H1 (cell line): ENCODE data around the gene NLRP7. TPM values are rescaled to one million over a fixed set of nuclear protein-coding genes. Genes with fewer than 3 reads are reported as not detected.

Experiments used
- CTCF ChIA-PET: fragments of 300-600 bp; sonication (Branson Sonifier 250); formaldehyde crosslinking; loops from one replicate; lab custom pipeline; 2021; ENCODE audit not compliant: partially characterized antibody; lab: Charles Lee
- POLR2A ChIA-PET: fragments of 300-600 bp; sonication (Branson Sonifier 250); formaldehyde crosslinking; loops from one replicate; lab custom pipeline; 2021; ENCODE audit warnings: inconsistent platforms; ENCODE audit not compliant: partially characterized antibody; lab: Charles Lee
- DNase-seq, 2 experiments: peaks; one replicate each; pipeline versions ENCODE4 v3.0.0 to v3.0.0-alpha.2; 2010 to 2022; ENCODE audit warnings: low spot score in 2 of 2, low read depth in 1 of 2, mixed read lengths in 1 of 2
- FAIRE-seq: peaks from 2 replicates; lab custom pipeline; 2011; peaks lifted over from hg19 to GRCh38; lab: Jason Lieb, UNC
- H2AFZ ChIP-seq: 2 replicates; pipeline ENCODE4 v1.8.1; 2012; ENCODE audit warnings: low read length, inconsistent platforms
- H2AK5ac ChIP-seq: 2 replicates; pipeline ENCODE4 v1.6.1; 2013; ENCODE audit warnings: low read depth, low read length
- H2BK120ac ChIP-seq: replicated peaks from 2 replicates; pipeline ENCODE3; 2013; ENCODE audit warnings: low read depth, low read length, inconsistent platforms
- H2BK12ac ChIP-seq: 2 replicates; pipeline ENCODE4 v1.6.1; 2013; ENCODE audit warnings: low read depth, low read length
- H2BK15ac ChIP-seq: 2 replicates; pipeline ENCODE4 v1.6.1; 2013; ENCODE audit warnings: low read length
- H2BK20ac ChIP-seq: 2 replicates; pipeline ENCODE4 v1.6.1; 2013; ENCODE audit warnings: low read length
- H2BK5ac ChIP-seq: 2 replicates; pipeline ENCODE4 v1.6.1; 2013; ENCODE audit warnings: low read depth, low read length
- H3K14ac ChIP-seq: 2 replicates; pipeline ENCODE4 v1.6.1; 2013; ENCODE audit warnings: inconsistent platforms; ENCODE audit not compliant: insufficient read length
- H3K18ac ChIP-seq: 2 replicates; pipeline ENCODE4 v1.6.1; 2013; ENCODE audit warnings: low read length; ENCODE audit errors: extremely low read depth
- H3K23ac ChIP-seq: 2 replicates; pipeline ENCODE4 v1.6.1; 2013; ENCODE audit warnings: inconsistent platforms; ENCODE audit not compliant: insufficient read length
- H3K23me2 ChIP-seq: 2 replicates; pipeline ENCODE4 v1.6.1; 2013; ENCODE audit warnings: low read depth, low read length
- H3K27ac ChIP-seq: 2 replicates; pipeline ENCODE4 v1.6.1; 2011; ENCODE audit warnings: low read depth, low read length, inconsistent platforms
- H3K27me3 ChIP-seq, 4 experiments: replicated peaks in 1 of 4; 1 replicate in 1 of 4; 2 replicates in 3 of 4; pipeline versions ENCODE4 v1.6.1 to v1.8.1; 2011 to 2013; ENCODE audit warnings: low read length in 3 of 4, mild to moderate bottlenecking in 3 of 4, inconsistent platforms in 2 of 4, mixed read lengths in 2 of 4, moderate library complexity in 1 of 4; ENCODE audit not compliant: control insufficient read depth in 3 of 4, insufficient read depth in 3 of 4; ENCODE audit errors: extremely low read depth in 1 of 4
- H3K36me3 ChIP-seq, 4 experiments: 2 replicates each; pipeline versions ENCODE4 v1.6.1 to v1.8.1; 2011 to 2013; ENCODE audit warnings: mild to moderate bottlenecking in 4 of 4, low read length in 3 of 4, moderate library complexity in 2 of 4, control low read depth in 1 of 4, inconsistent platforms in 1 of 4; ENCODE audit not compliant: insufficient read depth in 4 of 4, control insufficient read depth in 2 of 4
- H3K4ac ChIP-seq: replicated peaks from 2 replicates; pipeline ENCODE3; 2013; ENCODE audit warnings: low read length, low read depth, mixed read lengths, inconsistent platforms; ENCODE audit not compliant: insufficient read length
- H3K4me1 ChIP-seq, 4 experiments: replicated peaks in 1 of 4; 1 replicate in 1 of 4; 2 replicates in 3 of 4; pipeline versions ENCODE4 v1.6.1 to v1.8.1; 2011 to 2013; ENCODE audit warnings: low read length in 3 of 4, inconsistent platforms in 2 of 4, mixed read lengths in 1 of 4; ENCODE audit not compliant: insufficient read depth in 4 of 4, control insufficient read depth in 3 of 4
- H3K4me2 ChIP-seq, 2 experiments: 2 replicates each; pipeline versions ENCODE4 v1.6.1 to v1.8.1; 2011 to 2013; ENCODE audit warnings: low read depth in 2 of 2, low read length in 2 of 2, control low read depth in 1 of 2, inconsistent platforms in 1 of 2, mild to moderate bottlenecking in 1 of 2; ENCODE audit not compliant: insufficient read depth in 1 of 2
- H3K4me3 ChIP-seq, 4 experiments: fragments of 200-600, 300-600 bp in 1 of 4; sonication (generic), shearing (Covaris generic), sonication (Bioruptor Twin) in 1 of 4; 2 replicates each; pipeline versions ENCODE4 v1.5.1 to v1.8.1; 2011 to 2016; ENCODE audit warnings: low read length in 4 of 4, low read depth in 3 of 4, control low read depth in 2 of 4, inconsistent platforms in 2 of 4, mild to moderate bottlenecking in 2 of 4, mixed read lengths in 1 of 4, moderate library complexity in 1 of 4; ENCODE audit not compliant: insufficient read depth in 2 of 4; ENCODE audit errors: extremely low read depth in 1 of 4
- H3K56ac ChIP-seq: replicated peaks from 2 replicates; pipeline ENCODE3; 2013; ENCODE audit warnings: low read depth, mild to moderate bottlenecking, mixed read lengths, low read length, inconsistent platforms; ENCODE audit not compliant: insufficient read length
- H3K79me1 ChIP-seq: 2 replicates; pipeline ENCODE4 v1.6.1; 2013; ENCODE audit warnings: low read depth, low read length, control low read depth
- H3K79me2 ChIP-seq, 2 experiments: 2 replicates each; pipeline versions ENCODE4 v1.6.1 to v1.8.1; 2012 to 2013; ENCODE audit warnings: low read length in 2 of 2, mild to moderate bottlenecking in 2 of 2, inconsistent platforms in 1 of 2; ENCODE audit not compliant: insufficient read depth in 2 of 2, control insufficient read depth in 1 of 2
- H3K9ac ChIP-seq, 4 experiments: replicated peaks in 1 of 4; 1 replicate in 1 of 4; 2 replicates in 3 of 4; pipeline versions ENCODE4 v1.6.1 to v1.8.1; 2011 to 2013; ENCODE audit warnings: low read depth in 3 of 4, low read length in 3 of 4, control low read depth in 2 of 4, mild to moderate bottlenecking in 2 of 4, moderate library complexity in 2 of 4, inconsistent platforms in 1 of 4; ENCODE audit errors: extremely low read depth in 1 of 4
- H3K9me3 ChIP-seq, 2 experiments: 2 replicates each; pipeline versions ENCODE4 v1.6.1 to v1.8.1; 2012 to 2013; ENCODE audit warnings: mild to moderate bottlenecking in 2 of 2, moderate library complexity in 2 of 2, control low read depth in 1 of 2, inconsistent platforms in 1 of 2, low read depth in 1 of 2, low read length in 1 of 2, mixed read lengths in 1 of 2; ENCODE audit not compliant: insufficient read depth in 2 of 2
- H4K20me1 ChIP-seq, 2 experiments: replicated peaks in 1 of 2; 2 replicates each; pipeline versions ENCODE3 to v1.8.1; 2011 to 2013; ENCODE audit warnings: inconsistent platforms in 2 of 2, low read length in 2 of 2, mild to moderate bottlenecking in 1 of 2; ENCODE audit not compliant: insufficient read depth in 2 of 2, control insufficient read depth in 1 of 2
- H4K5ac ChIP-seq: 2 replicates; pipeline ENCODE4 v1.6.1; 2013; ENCODE audit warnings: low read length, low read depth, mixed read lengths, inconsistent platforms; ENCODE audit not compliant: insufficient read length
- H4K8ac ChIP-seq: 2 replicates; pipeline ENCODE4 v1.8.0; 2013; ENCODE audit warnings: mild to moderate bottlenecking, moderate library complexity, low read length, inconsistent platforms; ENCODE audit not compliant: insufficient read depth; ENCODE audit errors: extremely low read depth
- H4K91ac ChIP-seq: replicated peaks from 2 replicates; pipeline ENCODE3; 2013; ENCODE audit warnings: low read length, mixed read lengths, inconsistent platforms; ENCODE audit not compliant: insufficient read length
- BACH1 ChIP-seq: IDR thresholded peaks from 2 replicates; pipeline ENCODE4 v1.6.1; 2012; ENCODE audit warnings: low read length, improper control_type of control experiment
- BCL11A ChIP-seq, 2 experiments: IDR thresholded peaks; one replicate each; pipeline ENCODE4 v1.6.1; 2011; ENCODE audit warnings: low read depth in 2 of 2, low read length in 2 of 2, mild to moderate bottlenecking in 2 of 2
- CHD2 ChIP-seq: IDR thresholded peaks from 2 replicates; pipeline ENCODE4 v1.6.1; 2012; ENCODE audit warnings: low read length, improper control_type of control experiment
- CTBP2 ChIP-seq: IDR thresholded peaks from 2 replicates; pipeline ENCODE4 v1.7.0; 2011; ENCODE audit warnings: borderline replicate concordance, mild to moderate bottlenecking, moderate library complexity, mixed read lengths, low read length; ENCODE audit not compliant: insufficient read depth, insufficient read length
- RFX5 ChIP-seq: IDR thresholded peaks from 2 replicates; pipeline ENCODE4 v1.6.1; 2011; ENCODE audit warnings: low read depth, low read length, improper control_type of control experiment, borderline replicate concordance
- SIX5 ChIP-seq: IDR thresholded peaks from 2 replicates; pipeline ENCODE4 v1.6.1; 2011; ENCODE audit warnings: mild to moderate bottlenecking, low read depth, low read length
- TEAD4 ChIP-seq: IDR thresholded peaks from 2 replicates; pipeline ENCODE4 v1.6.1; 2012; ENCODE audit warnings: low read depth, low read length, inconsistent platforms, mixed read lengths
- USF2 ChIP-seq: IDR thresholded peaks from 2 replicates; pipeline ENCODE4 v1.6.1; 2011; ENCODE audit warnings: low read length, improper control_type of control experiment
- WGBS, 2 experiments: shearing (Covaris generic) in 1 of 2; methylation state at CpG; one replicate each; pipeline versions ENCODE4 v1.1.6 to v1.1.7; 2013 to 2015; ENCODE audit warnings: low lambda C conversion rate in 2 of 2, mixed read lengths in 2 of 2, inconsistent platforms in 1 of 2, low coverage in 1 of 2, missing lambda C conversion rate in 1 of 2; ENCODE audit not compliant: insufficient replicate concordance in 2 of 2, insufficient coverage in 1 of 2, insufficient read length in 1 of 2; ENCODE audit errors: extremely low coverage in 1 of 2, missing lambda C conversion rate in 1 of 2; 5-methylcytosine and 5-hydroxymethylcytosine counted together
- polyA plus RNA-seq, 7 experiments: library from polyadenylated mRNA; depleted of rRNA in 3 of 7; stranded (reverse) in 5 of 7; unstranded in 2 of 7; fragments of >200 nt in 5 of 7; fragments of 200-250 nt in 2 of 7; gene quantifications; 1 replicate in 5 of 7; 2 replicates in 1 of 7; 4 replicates in 1 of 7; pipeline versions ENCODE4 v1.2.1 to v1.2.3, GENCODE V29; 2011 to 2013; ENCODE audit warnings: missing spikeins in 2 of 7, mixed read lengths in 2 of 7
- total RNA-seq: library from RNA; stranded (reverse); fragmentation: NEBNext Ultra II Directional; extraction: Animal tissue kit (Norgen Biotek cat#: 25700); gene quantifications from 2 replicates; pipeline ENCODE4 v1.2.1, GENCODE V29; 2021

The NLRP7 gene
- total and polyA plus RNA-seq, 2 of the 8 experiments (the other 6 are each of a cell fraction or from before 2014, with no cell fraction given) = 0.91 to 1.2 TPM

- H2BK5ac ChIP-seq = no peak overlapping the region
- H2BK120ac ChIP-seq = no peak overlapping the region
- H3K4me1 ChIP-seq = peaks cover 2 to 10% (median 5%) of the 10 kb centered on the region in 4 experiments; a peak in 4 of 7 replicates
- no peak overlapping the region for H4K91ac ChIP-seq
- no peak overlapping the region for H2BK15ac ChIP-seq
- DNase-seq (no peak), FAIRE-seq (no peak)
- H2AFZ ChIP-seq = no peak overlapping the region
- no peak overlapping the region for H4K5ac ChIP-seq
- no peaks in the 10 kb centered on the region for H3K79me1 ChIP-seq
- CTCF ChIA-PET = interaction anchor here (0.9 kb wide), 2 partner anchors 25 to 70 kb away, joined by 3 to 5 read pairs; no protein-coding TSS in a partner anchor
- no peak overlapping the region for H2AK5ac ChIP-seq
- no peak overlapping the region for H3K23ac ChIP-seq
- POLR2A ChIA-PET = interaction anchor here (0.9 to 1.2 kb wide), 2 partner anchors 12 to 13 kb away, joined by 3 to 8 read pairs; no protein-coding TSS in a partner anchor
- no peak overlapping the region for H3K4me2 ChIP-seq
- WGBS, 2 experiments = 92% methylated on average over 5 of the region's 5 CpGs; no CpG with 5 or more reads in 1 of the 2 experiments
- H3K9ac ChIP-seq = no peak overlapping the region
- no peak overlapping the region for H3K18ac ChIP-seq
- H3K79me2 ChIP-seq = no peaks in the 10 kb centered on the region
- no peaks in the 10 kb centered on the region for H3K23me2 ChIP-seq
- no peak overlapping the region for H4K8ac ChIP-seq
- no peak overlapping the region for H3K4me3 ChIP-seq
- H3K14ac ChIP-seq = no peak overlapping the region
- no peak overlapping the region for H2BK12ac ChIP-seq
- H4K20me1 ChIP-seq = no peaks in the 10 kb centered on the region
- no peak overlapping the region for H2BK20ac ChIP-seq
- no peak overlapping the region for H3K27ac ChIP-seq
- no peaks in the 10 kb centered on the region; a peak in 1 of 4 replicates for H3K9me3 ChIP-seq
- no peak overlapping the region for H3K56ac ChIP-seq
- H3K4ac ChIP-seq = no peak overlapping the region
- H3K27me3 ChIP-seq = no peaks in the 10 kb centered on the region
- no peaks in the 10 kb centered on the region for H3K36me3 ChIP-seq
- no peak for TF ChIP-seq BACH1
- TF ChIP-seq CHD2 = no peak
- no peak for TF ChIP-seq TEAD4
- TF ChIP-seq BCL11A (IDR thresholded peaks at IDR 0.05; ENCODE audit: low read depth in 2 of 2, low read length in 2 of 2) = no peak
- TF ChIP-seq CTBP2 = no peak
- TF ChIP-seq SIX5 = no peak
- no peak for TF ChIP-seq RFX5
- TF ChIP-seq USF2 = no peak
Observed at GRCh38 chr19:54905421-54905802, 41.9 kb downstream of the NLRP7 start.
